ENCODE data around the gene ROCK1. TPM values are rescaled to one million over a fixed set of nuclear protein-coding genes. Genes with fewer than 3 reads are reported as not detected.
"Not testable (repeated sequence)": the region's sequence is repeated elsewhere in the genome, so short reads cannot be mapped to it uniquely, and the experiment has no call there.

ROCK1 gene
- total RNA-seq (2014; rRNA removed; shearing (Covaris generic)): 24.6 and 30.8 TPM in 2 replicates

GRCh38 chr18:21111346-21112139 is at the start of gene ROCK1:
ROCK1 (minus strand) TSS chr18:21111813; CDS start chr18:21110910, 903 bp downstream.
- peak; percentile 91 for DNase-seq (ENCODE audit: low spot score)

GRCh38 chr18:21155443-21155842 is 43.8 kb upstream of the ROCK1 start:
- DNase-seq (ENCODE audit: low spot score): no peak

GRCh38 chr18:21146016-21146415 is 34.4 kb upstream of the ROCK1 start:
- DNase-seq (ENCODE audit: low spot score): no peak

GRCh38 chr18:21145371-21145770 is 33.8 kb upstream of the ROCK1 start:
- no peak for DNase-seq (ENCODE audit: low spot score)

GRCh38 chr18:21141668-21142422 is 30.2 kb upstream of the ROCK1 start:
- DNase-seq (ENCODE audit: low spot score): no peak

- DNase-seq (ENCODE audit: low spot score): not testable (repeated sequence)
Measured at GRCh38 chr18:21137719-21138488, 26.3 kb upstream of the ROCK1 start.

GRCh38 chr18:21134895-21135294 is 23.3 kb upstream of the ROCK1 start:
- DNase-seq (ENCODE audit: low spot score): no peak

GRCh38 chr18:21132398-21132918 is 20.8 kb upstream of the ROCK1 start:
- DNase-seq (ENCODE audit: low spot score): no peak

- no peak for DNase-seq (ENCODE audit: low spot score)
Measured at GRCh38 chr18:21131698-21132227, 20.1 kb upstream of the ROCK1 start.

- no peak for DNase-seq (ENCODE audit: low spot score)
Measured at GRCh38 chr18:21129566-21130216, 18.1 kb upstream of the ROCK1 start.

- DNase-seq (ENCODE audit: low spot score): no peak
Measured at GRCh38 chr18:21123290-21123926, 11.8 kb upstream of the ROCK1 start.

- DNase-seq (ENCODE audit: low spot score): no peak
Measured at GRCh38 chr18:21118806-21119205, 7.2 kb upstream of the ROCK1 start.

- DNase-seq (ENCODE audit: low spot score): peak; percentile 22
Measured at GRCh38 chr18:21117409-21118131, 6.0 kb upstream of the ROCK1 start.

GRCh38 chr18:21115519-21116411 is 4.2 kb upstream of the ROCK1 start:
- DNase-seq (ENCODE audit: low spot score): no peak

- peak; percentile 11 for DNase-seq (ENCODE audit: low spot score)
Measured at GRCh38 chr18:21112543-21113105, 1.0 kb upstream of the ROCK1 start.

- DNase-seq (ENCODE audit: low spot score): no peak
Measured at GRCh38 chr18:21112140-21112473, 494 bp upstream of the ROCK1 start.

GRCh38 chr18:21110713-21111345 is 784 bp downstream of the ROCK1 start:
- peak; percentile 33 for DNase-seq (ENCODE audit: low spot score)

Measured in A172 (cell line).